Activated CD8-positive, alpha-beta memory T cell treated with anti-CD3 and anti-CD28 coated beads, Interleukin-2, amount 50 U/mL, for 1 hour (primary cell): ENCODE data around the gene RFTN1.

Experiments used
- DNase-seq: peaks from one replicate; pipeline ENCODE4 v3.0.0-alpha.2; 2020; ENCODE audit errors: extremely low read depth

RFTN1 gene

DNA sequence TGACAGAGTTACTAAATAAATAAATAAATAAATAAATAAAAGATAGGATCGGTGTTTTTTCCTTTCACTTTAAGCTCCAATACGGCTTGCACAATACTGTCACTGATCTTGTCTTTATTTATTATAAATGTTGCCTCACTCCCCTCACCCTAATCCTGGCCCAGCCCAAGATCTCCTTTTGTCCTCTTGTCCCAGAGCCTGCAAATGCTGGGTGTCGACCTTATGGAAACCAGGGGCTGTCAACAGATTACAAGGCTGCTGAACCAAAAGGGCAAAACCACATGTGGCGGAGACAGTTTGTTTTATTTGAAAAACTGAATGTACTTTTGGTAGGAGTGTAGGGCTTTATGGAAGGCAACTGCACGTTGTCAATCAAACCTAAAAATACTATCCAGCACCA lies 75.9 kb downstream of the RFTN1 start:
- no peak for DNase-seq

DNA sequence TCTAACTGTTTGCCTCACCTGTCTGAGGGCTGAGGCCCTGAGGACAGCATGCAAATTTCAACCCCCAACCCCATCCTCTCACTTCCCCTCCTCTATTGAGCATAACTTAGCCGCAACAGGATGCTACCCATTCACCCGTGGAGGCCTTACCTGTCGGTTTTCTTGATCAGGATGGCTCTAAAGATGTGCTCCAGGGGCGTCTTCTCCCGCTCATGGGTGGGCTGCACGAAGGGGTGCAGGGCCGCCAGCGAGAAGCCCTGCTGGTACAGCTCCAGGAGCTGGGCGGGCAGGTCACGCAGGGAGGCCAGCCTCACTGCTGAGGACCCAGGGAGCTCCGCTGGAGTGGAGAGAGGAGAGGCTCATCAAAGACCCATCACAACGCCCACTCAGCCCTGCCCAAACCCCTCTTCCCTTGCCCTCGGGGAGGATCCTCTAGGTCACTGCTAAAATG lies 79.8 kb downstream of the RFTN1 start:
- no peak for DNase-seq

DNA sequence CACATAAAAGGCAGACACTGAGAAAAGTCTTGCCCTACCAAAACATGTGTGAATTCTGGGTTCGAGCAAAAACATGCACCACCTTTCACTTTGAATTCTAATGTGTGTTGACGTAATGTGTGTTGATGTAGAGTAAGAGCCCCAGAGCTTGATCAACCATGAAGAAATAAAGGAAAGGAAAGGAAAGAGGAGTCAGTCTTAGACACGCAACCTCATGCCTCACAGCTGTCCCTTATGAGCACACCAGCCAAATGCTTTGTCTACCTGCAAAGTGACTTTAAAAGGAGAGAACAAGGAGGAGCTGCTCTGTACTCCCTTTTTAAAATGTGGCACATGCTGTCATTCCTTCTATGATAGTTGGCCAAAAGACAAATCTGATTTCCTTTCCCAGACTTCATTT lies 80.8 kb downstream of the RFTN1 start:
- no peak for DNase-seq

DNA sequence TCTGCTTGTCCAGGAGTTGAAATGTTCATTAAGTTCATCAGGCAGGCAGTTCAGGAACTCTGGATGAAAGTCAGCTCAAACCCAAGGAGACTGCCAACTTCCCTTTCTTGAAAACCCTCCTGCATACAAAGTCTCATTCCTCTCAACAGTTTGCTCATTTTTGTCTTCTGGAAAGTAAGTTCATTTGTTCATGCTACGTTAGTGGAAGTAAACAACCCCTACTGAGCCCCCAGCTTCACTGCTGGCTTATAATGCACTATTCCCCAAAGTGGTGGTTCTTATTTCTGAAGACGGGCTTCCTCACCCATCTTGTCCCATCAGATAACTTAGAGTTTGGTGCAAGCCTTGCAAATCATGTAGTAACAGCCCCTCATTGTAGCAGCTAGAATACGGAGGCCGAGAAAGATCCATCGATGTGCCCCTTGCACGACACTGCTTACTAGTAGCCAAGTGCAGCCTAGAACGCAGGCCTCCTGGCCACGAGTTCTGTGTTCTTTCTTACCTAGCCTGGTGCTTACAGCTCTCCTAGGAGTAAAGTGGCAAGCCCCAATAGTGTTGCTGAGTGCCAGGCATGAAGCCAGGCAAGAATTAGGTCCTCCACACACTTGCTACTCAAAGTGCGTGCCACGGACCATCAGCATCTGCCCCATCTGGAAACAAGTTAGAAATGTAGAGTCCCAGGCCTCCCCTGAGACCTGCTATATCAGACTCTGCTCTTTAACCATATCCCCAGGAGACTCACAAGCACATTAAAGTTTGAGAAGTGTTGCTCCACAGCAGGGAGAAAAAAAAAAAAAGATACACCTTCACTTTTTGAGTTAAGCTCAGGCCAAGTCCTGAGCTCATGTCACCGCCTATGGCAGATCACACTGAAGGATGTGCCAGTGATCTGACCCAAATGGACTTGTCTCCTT lies 82.5 kb downstream of the RFTN1 start:
- DNase-seq: no peak

DNA sequence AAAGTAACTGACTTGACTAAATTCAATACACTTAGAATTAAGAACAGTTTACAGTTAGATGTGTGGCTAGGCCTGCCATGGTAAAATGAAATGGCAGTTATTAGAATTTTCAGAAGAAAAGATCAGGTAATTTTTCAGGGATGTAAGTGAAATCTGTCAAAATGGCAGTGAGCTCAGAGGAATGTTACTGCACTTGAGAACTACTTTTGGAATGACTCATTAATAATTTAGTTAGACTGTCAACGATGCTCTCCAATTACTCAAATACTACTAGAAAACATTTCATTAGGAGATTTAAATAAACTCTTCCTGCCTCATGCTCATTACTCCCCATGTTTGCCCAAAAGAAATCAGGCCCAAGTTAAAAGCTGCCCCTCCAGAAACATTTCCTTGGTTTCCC lies 84.4 kb downstream of the RFTN1 start:
- DNase-seq: no peak

DNA sequence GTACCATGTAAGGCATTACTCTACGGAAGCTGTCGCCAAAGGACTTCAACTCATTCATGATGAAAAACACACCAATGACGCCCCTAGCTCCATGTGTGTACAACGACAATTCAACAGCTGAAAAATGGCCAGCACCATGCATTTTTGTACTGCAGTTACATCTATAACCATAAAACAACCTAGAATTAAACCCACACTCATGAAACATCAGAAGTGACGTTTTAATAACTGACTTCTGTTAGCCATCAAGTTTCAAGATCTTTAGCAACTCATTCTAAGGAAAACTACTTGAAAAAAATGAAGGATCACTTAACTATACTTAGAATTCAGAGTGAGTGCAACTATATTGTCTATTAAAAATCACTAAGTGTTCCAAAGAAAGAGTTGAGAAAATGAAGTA lies 84.9 kb downstream of the RFTN1 start:
- no peak for DNase-seq

DNA sequence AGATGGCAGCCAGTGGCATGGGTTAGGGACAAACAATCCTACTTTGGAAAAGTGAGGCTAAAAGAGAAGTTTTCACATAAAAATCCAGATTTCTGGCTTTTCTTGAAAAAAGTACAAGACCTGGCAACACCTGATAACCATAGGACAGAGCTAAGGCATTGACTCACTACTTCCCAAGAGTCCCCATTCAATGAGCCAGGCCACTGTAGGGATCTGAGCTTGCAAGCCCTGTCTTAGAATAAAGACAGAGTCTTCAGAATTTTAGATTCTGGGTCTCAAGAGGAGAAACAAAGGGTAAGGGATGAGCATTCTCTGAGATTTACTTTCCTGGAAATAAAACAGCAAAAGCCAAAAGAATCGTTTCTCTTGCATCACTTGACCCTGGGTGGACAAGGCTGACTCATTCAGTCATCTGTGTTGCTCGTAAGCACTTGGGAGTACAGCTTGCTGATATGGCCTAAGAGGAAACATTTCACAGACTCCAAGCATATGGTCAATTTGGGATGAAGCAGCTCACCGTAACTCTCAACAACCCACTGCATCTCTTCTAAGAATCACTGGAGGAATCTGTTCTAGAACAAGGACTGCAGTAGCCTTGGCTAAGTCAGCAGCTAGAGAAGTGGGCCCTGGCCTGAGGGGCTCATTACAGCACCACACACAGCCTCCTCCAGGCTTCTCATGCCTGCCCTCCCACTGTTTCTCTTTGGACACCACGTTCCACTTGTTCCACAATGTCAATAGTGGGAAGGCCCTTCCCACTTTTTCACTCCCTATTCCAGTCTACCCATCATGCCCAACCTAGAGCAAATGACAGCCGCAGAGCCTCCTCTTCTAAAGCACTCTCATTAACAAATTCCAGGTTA lies 86.2 kb downstream of the RFTN1 start:
- DNase-seq: no peak

DNA sequence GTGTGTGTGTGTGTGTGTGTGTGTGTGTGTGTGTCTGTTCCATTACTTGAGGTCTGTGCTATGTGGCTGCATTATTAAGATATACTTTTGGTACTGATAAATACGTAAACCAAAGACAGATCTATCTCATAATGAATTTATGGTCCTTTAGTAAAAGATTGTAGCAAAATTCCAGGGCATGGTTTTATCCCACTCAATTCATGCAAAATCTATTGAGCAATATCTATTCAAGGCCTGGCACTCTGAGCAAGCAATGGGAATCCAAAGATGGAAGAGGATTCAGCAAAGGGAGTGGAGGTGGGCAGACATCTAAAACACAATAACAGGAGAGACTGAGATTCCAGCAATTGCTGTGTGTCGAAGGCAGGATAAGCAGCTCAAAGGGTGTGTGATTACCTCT lies 86.8 kb downstream of the RFTN1 start:
- DNase-seq: no peak

DNA sequence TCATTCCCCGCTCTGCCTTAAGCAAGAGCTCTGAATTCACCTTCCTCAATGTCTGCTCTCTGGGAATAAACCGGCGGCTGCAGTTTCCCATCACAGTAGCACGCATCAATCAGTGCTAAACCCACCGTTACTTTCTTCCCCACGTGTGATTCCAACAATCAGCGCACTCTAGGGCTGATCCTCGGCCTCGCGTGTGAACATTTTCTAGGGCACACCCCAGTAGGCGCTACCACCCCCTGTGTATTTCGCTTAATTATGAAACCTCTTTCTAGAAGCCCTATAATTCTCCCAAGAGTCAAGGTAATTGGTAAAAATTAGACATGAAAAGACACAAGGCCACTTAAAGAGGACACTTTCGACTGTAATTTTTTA lies 87.5 kb downstream of the RFTN1 start:
- DNase-seq: no peak

DNA sequence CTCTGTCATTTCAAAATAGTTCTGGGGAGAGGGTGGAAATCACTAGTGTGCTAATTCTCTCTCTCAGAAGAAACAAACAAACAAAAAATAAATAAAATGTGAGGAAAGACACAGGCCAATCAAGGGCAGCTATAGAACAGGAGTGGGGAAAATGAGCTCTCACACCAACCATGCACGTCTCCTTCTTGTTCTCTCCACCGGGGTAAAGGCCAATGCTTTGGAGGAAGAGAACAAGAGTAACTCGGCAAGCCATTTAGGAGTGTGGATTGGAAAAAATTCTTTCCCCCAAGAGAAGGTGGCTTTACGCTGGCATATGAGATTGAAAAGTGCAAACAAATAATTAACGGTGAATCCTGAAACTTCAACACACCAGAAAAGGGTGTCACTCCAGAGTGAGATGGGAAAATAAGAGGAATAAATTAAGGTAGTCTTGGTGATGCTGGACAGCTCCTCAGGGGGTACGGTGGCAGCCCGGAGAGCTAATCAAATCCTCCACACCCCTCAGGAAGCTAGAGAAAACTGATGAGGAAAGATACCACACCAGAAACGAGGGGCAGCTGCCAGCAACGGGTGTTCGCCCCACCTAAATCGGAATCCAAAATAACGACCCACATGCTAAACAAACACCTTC lies 88.0 kb downstream of the RFTN1 start:
- no peak for DNase-seq

DNA sequence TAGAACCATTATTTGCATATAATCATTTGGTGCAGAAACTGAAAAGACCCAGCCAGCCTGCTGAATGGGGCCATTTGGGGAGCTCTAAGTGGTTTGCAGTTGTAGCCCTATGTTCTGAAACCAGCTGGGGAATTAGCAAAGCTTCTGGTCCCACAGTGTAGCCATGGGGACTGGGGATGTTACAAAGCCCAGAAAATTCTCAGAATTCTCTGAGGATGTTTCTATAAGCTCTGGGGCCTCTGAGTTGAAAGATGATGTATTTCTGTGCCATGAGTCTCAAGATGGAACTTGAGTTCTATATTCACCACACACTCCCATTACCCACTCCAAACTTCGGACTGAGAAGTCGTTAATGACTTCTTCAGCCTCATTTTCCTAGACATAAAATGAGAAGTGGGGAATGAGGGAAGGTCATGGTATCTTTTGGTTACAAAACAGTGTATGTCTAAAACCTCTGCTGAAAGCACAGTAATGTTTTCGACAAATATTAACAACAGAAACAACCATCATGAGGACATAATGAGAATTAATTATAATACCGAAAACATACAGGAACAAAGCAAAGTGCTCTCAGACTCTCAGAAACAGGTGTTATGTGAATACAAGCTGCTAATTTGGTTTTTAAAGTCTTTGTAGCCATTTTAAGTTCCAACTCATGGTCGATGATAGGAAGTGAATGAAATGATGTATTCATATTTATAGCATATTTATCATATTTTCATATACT lies 89.4 kb downstream of the RFTN1 start:
- DNase-seq: no peak

DNA sequence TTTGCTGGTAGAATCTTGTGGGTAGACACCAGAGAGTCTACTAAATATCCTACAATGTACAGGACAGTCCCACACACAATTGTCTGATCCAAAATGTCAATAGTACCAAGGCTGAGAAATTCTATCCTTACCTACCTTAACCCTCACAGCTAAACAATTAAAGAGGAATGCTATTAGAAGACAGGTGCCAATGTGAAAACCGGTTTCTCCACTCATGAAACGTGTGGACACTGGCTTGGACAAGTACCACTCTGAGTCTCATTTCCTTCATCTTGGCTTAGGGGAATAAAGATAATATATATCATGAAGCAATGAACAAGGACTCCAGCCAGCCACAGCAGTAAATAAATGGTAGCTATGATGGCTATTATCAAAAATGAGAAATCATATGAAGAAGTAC lies 90.2 kb downstream of the RFTN1 start:
- no peak for DNase-seq

DNA sequence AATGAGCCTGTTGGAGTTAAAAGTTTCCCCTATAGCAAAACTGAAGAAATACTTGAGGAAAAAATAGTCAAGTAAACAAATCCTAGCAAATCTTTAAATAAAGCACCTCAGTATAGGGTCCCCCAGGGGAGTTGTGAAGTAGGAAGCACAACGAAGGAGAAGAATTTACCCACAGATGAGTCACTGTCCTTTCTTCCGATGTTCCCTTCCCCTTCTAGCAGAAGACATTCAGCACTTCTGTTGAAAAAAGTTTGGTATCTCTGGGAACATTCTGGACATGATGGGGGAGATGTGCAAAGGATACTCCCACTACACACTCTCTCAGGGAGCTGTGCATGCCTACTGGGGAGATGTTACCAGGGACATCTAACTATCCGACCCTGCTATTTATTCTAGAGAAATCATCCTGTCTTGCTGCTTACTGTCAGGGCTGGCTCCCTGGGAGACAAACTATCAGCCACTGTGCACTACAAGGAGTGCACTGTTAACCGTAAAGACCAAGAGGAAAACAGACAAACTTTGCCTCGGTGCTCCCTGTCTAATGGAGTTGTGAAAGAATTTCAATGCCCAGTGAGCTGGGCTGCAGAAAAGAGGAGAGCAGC lies 93.8 kb downstream of the RFTN1 start:
- no peak for DNase-seq

DNA sequence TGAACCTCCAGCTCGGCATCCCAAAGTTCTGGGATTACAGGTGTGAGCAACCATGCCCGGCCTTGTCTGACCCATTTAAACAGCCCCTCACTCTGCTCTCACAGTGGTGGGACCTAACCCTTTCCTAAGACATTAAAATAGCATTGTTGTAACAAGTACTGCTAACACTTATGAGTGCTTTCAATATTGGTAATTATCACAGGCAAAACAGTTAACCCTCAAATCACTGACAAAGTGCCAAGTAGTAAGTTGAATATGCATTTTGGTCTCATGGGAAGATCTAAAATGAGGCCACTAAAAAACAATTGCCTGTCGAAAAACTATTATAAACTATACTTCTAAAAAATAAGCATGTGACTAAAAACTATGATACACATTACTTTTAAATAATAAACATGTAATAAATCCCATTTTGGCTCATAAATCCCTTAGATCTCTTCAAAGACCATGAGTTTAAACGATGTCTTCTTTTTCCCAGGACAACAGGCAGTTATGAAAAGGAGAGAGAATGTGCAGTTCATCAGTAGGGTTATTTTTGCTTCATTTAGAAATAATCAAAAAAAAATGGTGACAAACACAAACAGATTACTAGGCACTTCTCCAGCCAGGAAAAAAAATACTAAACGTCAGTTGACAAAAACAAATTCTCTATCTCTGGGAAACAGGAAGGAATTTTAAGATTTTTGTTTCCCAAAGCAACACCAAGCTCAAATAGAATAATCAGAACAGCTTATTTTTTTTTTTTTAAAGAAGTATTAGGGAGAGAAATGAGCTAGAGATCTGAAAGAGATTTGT lies 95.4 kb downstream of the RFTN1 start:
- DNase-seq: no peak

DNA sequence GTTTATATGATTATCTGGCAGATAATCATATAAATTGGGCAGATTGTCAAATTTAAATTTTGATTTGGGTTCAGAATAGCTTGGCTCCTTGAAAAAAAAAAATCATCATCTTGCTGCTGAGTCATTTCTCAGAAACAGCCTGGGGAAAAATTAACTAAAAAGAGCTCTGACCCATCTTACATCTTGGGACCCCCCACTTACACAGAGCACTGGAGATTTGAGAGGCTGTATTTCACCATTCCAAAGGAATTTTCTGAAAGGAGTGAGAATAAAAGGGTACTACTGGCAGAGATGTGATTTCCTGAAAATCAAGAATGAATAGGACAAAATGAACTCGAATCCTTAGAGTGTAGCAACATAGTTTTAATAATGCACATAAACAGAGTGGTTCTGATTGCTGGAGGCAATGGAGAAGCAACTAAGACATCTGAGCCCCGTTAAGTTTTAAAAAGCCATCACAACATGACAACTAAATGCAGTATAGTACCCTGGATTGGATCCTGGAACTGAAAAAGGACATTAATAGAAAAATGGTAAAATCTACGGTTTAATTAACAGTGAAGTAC lies 97.5 kb downstream of the RFTN1 start:
- DNase-seq: no peak

DNA sequence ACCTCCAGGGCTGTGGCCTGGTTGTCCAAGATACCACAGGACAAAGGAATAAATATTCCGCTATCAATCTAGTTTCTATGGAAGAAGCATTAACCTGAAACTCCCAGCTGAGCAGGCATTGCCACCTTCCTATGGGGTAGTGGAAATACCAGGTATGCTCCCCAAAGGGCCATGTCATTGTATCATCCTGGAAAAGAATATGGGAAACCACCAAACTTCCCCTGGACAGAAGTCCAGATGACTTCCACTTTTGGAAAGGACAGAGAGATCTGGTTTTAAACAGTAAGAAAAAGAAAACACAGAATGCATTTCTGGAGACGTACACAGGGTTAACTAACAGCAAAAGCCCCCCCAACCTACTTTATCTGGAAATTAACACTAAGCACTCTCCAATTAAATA lies 100.2 kb downstream of the RFTN1 start:
- no peak for DNase-seq

DNA sequence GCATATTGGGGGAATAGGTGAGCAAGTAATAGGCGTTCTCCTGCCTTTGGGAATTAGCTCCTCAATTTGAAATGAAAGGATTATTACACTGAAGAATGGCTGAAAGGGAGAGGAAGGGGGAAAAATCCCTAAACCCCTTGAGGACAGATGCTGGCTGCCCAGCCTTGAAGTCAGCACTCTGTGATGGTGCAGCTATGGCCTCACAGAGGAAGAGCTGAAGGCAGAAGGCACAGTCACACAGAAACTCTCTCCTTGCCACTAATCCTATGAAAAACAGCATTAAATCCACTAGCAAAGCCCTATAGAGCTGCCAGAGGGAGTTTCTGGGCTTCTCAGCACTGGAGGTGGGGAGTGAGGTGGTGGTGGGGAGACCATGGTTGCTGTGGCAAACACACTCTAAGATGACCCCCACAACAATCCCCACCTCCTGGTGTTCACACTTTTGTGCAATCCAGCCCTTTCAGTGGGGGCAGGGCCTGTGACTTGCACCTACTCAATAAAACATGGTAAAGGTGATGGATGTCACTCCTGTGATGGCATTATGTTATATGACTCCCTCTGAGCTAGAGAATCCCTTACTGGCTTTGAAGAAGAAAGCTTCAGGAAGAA lies 101.2 kb downstream of the RFTN1 start:
- no peak for DNase-seq

DNA sequence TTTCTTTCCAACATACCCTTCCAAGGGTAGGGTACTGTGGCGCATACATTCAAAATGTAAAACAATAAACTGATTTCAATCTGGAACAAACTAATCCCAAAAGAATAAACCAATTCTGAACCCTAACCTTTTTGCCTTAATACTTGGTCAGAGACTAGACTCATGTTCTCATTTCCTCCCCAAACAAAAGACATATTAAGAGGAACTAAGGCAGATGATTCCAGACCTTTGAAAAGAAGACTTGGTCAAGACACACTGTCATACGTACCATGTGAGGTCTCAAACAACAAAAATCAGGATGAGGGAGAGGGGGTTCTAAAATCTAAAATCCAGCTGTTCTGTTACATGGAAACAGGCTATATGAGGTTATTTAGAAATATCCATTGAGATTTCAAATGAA lies 102.1 kb downstream of the RFTN1 start:
- no peak for DNase-seq

DNA sequence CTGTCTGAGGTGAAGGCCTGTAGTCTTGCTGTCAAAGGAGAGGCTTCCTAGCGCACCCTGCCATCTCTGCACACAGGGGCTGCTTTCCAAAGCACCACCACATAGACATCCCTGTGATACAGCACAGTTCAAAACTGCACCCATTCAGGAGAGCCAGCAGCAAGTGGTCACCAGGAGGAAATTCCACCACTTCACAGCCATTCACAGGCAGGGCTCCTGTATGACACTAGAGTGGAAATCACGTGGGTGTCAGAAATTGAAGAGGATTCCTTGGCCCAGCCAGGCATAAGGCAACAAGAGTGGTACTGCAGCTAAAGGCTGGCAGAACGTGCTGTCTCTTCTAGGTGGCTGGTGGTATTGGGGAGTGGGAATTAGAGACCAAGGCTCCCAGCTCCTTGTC lies 102.8 kb downstream of the RFTN1 start:
- DNase-seq: no peak

DNA sequence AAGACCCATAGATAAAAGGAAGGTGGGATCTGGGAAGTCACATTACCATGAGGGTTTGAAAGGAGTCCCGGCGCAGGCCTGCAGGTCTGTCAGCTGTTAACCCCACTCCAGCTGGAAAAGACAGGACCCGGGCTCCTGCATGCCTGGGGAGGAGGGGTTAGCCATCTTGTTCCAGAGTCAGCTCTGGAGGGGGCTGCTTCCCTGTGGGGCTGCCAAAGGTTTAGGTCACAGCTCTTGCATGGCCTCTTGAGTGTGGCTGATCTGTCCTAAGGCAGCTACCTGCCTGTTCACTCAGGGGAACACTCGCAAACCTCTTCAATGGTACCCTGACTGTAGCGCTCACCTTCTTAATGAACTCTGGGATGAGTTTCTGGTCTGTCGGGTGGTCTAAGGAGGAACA lies 104.5 kb downstream of the RFTN1 start:
- no peak for DNase-seq
